ENCODE measurements around the gene PLOD2. TPM values are rescaled to one million over a fixed set of nuclear protein-coding genes. Genes with fewer than 3 reads are reported as not detected.

PLOD2 gene
- total RNA-seq (2021; fragmentation: NEBNext Ultra II Directional; extraction: Animal tissue kit (Norgen Biotek cat#: 25700)): 100 to 1,000 TPM; 181 to 358 (median 200) TPM
- long read RNA-seq, transcript PLOD2-201 (20 exons, 3,732 nt): major isoform, 422 of 582 reads
- long read RNA-seq, transcript PLOD2-210 (2 exons, 761 nt): minor isoform, 5 of 582 reads
- long read RNA-seq, transcript PLOD2-202 (19 exons, 3,665 nt): minor isoform, 19 of 582 reads
- long read RNA-seq, partial matches to known transcripts: 78 of 582 reads
- long read RNA-seq, other reads (novel, unspliced or antisense): 54 of 582 reads

- peaks cover 10% of the 10 kb centered on the region; the same call in 1 of the 2 replicates for H3K36me3 Mint-ChIP-seq (ENCODE audit: low read depth)
- peak within 1 kb of the TSS; percentile 96 for H3K4me3 Mint-ChIP-seq
- no peak for TF ChIP-seq CTCF (IDR thresholded peaks at IDR 0.05)
- peak; percentile 85 for DNase-seq
- peak within 1 kb of the TSS; percentile 92 for H3K27ac Mint-ChIP-seq
- H3K27me3 Mint-ChIP-seq (ENCODE audit: insufficient read depth): peaks cover 3% of the 10 kb centered on the region
- H3K4me1 Mint-ChIP-seq (ENCODE audit: low read depth): peaks cover 79% of the 10 kb centered on the region
- H3K9me3 Mint-ChIP-seq: no peaks in the 10 kb centered on the region
These were observed at the start of gene PLOD2 for GRCh38 chr3:146160964-146161662. Gene PLOD2, minus strand, starts transcription at chr3:146161184. Its CDS starts 195 bp downstream, at chr3:146160989.

- no peak for DNase-seq
- no peak for TF ChIP-seq CTCF (IDR thresholded peaks at IDR 0.05)
- H3K27ac Mint-ChIP-seq: no peak overlapping the region
- H3K4me1 Mint-ChIP-seq (ENCODE audit: low read depth): no peaks in the 10 kb centered on the region
- no peaks in the 10 kb centered on the region for H3K9me3 Mint-ChIP-seq
- H3K4me3 Mint-ChIP-seq: no peak overlapping the region
- peaks cover 6% of the 10 kb centered on the region; the same call in 1 of the 2 replicates for H3K36me3 Mint-ChIP-seq (ENCODE audit: low read depth)
- no peaks in the 10 kb centered on the region for H3K27me3 Mint-ChIP-seq (ENCODE audit: insufficient read depth)
These were observed 48.4 kb upstream of the PLOD2 start for GRCh38 chr3:146209371-146209770.

- Mint-ChIP-seq H3K27ac (no peak overlapping the region), H3K4me1 (ENCODE audit: low read depth) (peaks cover 16% of the 10 kb centered on the region), H3K9me3 (no peaks in the 10 kb centered on the region), H3K27me3 (ENCODE audit: insufficient read depth) (no peaks in the 10 kb centered on the region; the same call in 1 of the 2 replicates), H3K4me3 (no peak overlapping the region), H3K36me3 (ENCODE audit: low read depth) (0 out of 2 replicates have a peak, but pooled peaks cover 5% of the 10 kb centered on the region)
- TF ChIP-seq CTCF (IDR thresholded peaks at IDR 0.05): no peak
- DNase-seq: no peak
These were observed 42.8 kb upstream of the PLOD2 start for GRCh38 chr3:146203776-146204175.

- no peak overlapping the region for H3K27ac Mint-ChIP-seq
- H3K4me1 Mint-ChIP-seq (ENCODE audit: low read depth): peaks cover 17% of the 10 kb centered on the region
- peaks cover 1% of the 10 kb centered on the region for H3K27me3 Mint-ChIP-seq (ENCODE audit: insufficient read depth)
- TF ChIP-seq CTCF (IDR thresholded peaks at IDR 0.05): no peak
- H3K9me3 Mint-ChIP-seq: no peaks in the 10 kb centered on the region
- no peak for DNase-seq
- no peak overlapping the region for H3K4me3 Mint-ChIP-seq
- no peaks in the 10 kb centered on the region for H3K36me3 Mint-ChIP-seq (ENCODE audit: low read depth)
These were observed 39.7 kb upstream of the PLOD2 start for GRCh38 chr3:146200461-146201220.

GRCh38 chr3:146199762-146200161 is 38.8 kb upstream of the PLOD2 start:
- no peak for TF ChIP-seq CTCF (IDR thresholded peaks at IDR 0.05)
- Mint-ChIP-seq H3K36me3 (ENCODE audit: low read depth) (no peaks in the 10 kb centered on the region), H3K27me3 (ENCODE audit: insufficient read depth) (peaks cover 1% of the 10 kb centered on the region), H3K9me3 (no peaks in the 10 kb centered on the region), H3K4me1 (ENCODE audit: low read depth) (peaks cover 20% of the 10 kb centered on the region), H3K4me3 (no peak overlapping the region), H3K27ac (no peak overlapping the region)
- no peak for DNase-seq
